NCI-H524 (cell line): ENCODE measurements around the gene CHST11.

Source experiments
- DNase-seq, 2 experiments: peaks; one replicate each; lab custom pipeline; 2025; lab: John Stamatoyannopoulos, UW

Gene CHST11

DNA sequence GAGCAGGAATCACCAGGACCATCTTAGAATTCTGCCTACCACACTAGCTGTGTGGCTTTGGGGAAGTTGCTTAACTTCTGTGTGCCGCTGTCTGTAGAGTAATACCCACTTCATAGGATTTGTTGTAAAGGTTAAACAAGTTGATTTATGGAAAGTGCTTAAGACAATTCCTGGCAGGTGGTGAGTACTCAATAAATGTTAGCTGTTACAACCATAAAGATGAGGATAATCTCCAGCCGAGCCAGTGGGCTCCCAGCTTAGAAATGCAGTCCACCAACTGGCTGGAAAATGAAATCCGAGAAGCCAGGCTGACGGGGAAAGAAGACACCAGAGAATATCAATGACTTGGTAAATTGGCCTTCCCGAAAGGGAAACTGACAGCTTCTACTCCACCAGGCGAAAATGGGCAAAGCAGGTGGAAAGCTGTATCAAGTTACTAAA, 173.5 kb downstream of the CHST11 start:
- peak; percentile 97 to 99 for DNase-seq

DNA sequence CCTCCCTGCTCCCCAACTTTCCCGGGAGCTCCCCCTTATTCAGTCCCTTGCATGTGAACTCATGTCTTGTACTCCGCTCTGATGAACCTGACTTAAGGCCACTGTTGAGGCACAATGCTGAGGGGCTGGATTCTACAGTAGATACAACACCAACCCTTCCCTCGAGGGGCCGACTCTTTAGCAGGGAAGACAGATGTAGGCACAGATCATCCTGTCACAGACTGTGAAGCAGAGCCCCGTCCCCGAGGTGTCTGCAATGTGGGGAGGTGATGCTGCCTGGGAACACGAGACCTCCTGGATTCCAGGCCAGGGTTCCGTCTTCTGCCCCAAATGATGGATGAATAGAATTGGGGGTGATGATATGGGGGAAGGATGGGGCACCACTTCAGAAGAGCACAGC, 175.1 kb downstream of the CHST11 start:
- DNase-seq = peak in 1 of 2 experiments; percentile 24

DNA sequence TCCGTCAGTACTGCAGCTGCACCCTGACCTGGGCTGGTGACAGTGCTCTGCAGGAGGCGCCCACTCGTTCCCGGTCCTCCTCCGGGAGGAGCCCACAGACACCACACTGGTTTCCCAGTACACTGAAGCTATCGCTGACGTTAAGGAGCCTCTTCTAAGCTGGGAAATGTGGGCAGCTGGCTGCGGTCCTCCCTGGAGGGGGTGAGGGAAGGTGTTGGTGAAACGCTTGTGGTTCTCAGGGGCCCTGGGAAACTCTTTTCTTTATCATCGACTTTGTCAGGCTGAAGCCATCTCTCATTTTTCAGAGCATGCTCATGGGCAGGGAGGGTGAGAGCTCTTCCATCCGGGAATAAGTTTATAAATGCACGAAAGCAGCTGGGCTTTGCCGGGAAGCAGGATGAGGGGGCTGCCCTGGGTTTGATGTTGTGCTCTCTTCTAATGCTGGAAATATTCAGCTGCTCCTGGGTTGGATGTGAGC, 176.0 kb downstream of the CHST11 start:
- peak in 1 of 2 experiments; percentile 19 for DNase-seq

DNA sequence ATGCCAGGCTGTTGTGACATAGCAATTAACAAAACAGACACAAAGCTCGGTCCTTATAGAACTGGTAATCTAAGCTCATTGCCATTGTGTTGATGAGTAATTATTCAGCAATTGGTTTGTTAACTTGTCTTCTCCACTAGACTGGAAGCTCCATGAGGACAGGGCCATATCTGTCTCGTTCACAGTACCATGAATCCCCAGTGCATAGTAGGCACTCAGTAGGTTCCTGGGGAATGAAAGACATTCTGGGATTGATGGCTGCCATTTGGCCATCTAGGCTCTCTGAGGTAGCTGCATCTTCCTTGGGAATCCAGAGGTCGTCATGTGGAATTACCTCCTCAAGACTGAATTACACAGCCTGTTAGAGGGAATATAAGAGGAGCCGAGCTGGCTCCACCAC, 177.3 kb downstream of the CHST11 start:
- DNase-seq = no peak

DNA sequence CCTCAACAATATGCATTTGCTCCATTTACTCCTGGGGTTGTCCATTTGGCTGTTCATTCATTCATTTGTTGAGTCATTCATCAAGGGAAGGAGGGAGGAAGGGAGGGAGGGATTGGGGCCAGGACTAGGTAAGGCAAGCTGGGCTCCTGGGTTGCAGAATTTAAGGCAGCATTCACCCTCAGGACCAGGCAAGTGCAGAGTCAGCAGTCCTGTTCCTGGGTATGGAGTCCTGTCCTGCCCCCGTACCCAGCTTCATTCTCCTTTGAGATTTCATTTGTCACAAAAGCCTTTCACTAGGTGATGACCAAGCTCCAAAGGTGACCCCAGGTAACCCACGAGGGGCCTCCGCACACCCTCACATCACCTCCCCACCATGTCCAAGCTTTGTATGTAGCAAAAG, 178.1 kb downstream of the CHST11 start:
- DNase-seq = no peak

DNA sequence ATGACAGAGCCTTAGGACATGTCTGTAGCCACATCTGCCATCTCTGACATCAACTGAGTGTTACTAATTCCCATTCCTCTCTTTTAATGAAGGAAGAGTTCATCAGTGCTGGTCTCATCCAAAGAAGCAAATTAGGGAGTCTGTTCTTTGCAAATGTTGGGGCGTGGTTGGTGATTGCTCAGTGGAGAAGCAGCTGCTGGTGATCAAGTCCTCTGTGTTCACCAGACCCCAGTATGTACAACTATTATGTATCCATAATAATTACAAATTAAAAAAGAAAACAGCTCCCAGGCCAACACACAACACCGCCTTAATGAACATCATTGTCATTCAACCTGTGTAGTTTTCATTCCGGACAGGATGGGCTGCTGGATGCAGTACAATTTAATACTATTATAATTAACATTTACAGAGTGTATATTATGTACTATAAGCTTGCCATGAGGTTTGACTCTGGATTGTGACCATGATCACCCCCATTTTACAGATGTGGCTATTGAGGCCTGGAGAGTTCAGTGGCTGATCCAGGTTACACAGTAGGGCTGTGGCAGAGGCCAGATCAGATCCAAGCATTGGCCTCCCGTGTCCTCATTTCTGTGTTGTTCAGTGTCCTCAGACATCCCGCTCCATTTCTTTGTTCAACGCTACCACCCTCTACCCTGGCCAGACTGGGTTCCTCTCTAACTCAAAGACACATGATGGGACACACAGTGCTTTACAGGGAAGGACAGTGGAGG, 179.0 kb downstream of the CHST11 start:
- DNase-seq = no peak

DNA sequence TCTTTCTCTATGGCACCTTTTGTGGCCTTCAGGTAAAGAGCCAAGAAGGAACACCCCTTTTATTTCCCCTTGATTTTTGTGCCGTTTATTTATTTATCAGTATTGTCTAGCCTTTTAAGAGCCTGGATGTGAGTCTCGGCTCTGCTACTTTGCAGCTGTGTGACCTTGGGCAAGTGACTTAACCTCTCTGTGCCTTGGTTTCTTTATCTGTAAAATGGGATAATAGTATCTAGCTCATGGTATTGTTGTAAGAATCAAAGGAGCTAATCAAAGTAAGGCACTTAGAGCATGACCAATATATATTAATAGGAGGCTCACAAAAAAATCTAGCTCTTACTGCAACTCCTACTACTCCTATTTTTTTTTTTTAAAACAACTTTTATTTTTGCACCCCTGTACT, 179.7 kb downstream of the CHST11 start:
- no peak for DNase-seq

DNA sequence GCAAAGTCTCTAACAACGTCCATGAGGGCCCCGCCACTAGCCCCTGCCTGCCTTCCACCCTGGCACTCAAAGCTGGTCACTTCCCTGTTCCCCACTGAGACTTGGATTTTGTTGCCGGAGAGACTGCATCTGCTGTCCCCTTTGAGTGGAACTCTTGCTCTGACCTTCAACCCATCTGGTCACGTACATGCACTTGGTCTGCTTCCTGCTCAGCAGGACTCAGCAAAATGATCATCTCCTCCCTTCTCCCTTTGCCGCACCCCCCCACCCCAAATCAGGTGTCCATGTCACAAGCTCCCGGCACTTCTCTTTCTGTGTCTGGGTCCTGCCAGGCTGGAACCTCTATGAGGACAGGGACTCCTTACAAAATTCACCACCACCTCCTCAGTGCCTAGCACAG, 180.9 kb downstream of the CHST11 start:
- no peak for DNase-seq

DNA sequence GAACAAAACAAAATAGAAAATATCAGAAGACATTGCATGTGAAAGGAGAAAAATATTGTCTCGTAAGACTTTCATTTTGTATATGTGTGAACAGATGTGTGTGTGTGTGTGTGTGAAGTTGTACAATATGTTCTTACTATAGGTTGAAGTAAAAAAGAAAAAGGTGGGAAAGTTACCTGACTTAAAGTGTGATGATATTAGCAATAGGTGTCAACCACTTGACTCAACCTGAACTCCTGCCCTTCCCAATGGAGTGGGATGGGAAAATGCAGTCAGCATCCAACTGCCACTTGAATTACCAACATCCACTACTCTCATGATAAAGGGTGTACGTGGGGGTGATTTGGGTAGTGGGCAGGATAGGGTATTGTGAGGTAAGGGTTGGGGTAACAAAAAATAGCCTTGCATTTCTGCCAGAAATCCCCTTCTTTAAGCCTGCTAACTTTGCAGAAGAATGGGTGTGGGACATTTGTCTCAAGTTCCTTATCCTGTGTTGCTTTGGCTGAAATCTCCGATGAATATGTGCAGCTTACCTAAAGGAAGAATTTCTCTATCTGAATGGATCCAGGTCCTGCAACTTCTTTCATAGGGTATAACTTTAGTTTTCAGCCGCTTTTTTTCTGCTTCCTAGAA, 181.6 kb downstream of the CHST11 start:
- DNase-seq = no peak

DNA sequence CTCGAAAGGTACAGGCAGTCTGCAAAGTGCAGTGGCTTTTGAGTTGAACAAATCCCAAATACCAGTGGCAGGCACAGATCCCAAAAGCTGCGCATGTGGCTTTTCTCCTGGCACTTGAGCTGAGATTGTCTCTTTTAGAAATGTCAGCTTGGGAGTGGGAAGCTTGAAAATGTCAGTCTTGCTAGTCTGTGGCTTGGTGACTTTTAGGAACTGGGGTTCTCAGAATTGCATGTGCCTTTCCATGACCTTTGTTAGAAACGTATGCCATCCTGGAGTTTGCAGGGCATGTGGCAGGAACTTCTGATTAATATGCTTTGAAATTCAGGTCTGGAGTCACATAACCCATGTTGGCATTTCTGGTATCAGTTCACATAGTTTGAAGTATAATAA, 182.1 kb downstream of the CHST11 start:
- DNase-seq = no peak

DNA sequence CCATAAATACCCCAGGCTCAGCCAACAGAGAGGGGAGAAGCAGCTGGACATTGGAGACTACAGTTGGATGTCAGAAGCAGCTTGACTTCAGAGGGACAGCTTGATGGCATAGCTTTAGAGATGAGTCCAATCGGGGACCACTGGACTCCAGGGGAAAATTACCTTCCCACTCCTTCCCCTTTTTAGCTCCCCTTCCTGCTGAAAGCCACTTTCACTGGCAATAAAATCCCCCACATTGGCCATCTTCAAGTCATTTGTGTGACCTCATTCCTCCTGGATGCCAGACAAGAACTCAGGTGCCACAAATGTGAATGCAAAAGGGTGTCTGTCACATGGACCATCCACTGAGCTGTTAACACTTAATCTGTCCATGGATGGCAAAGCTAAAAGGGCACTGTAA, 184.2 kb downstream of the CHST11 start:
- no peak for DNase-seq

DNA sequence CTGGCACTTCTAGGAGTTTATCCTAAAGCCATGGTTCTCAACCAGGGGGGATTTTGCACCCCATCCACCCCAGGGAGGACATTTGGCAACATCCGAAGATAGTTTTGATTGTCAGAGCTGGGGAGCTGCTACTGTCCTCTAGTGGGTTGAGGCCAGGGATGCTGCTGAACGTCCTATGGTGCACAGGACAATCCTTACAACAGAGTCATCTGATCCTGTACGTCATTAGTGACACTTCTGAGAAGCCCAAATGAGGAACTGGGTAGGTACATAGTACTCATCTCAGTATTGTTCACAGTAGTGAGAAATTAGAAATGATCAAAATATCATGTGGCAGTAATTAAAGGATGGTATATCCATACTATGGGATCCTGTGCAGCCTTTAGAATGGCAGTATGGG, 185.1 kb downstream of the CHST11 start:
- no peak for DNase-seq

DNA sequence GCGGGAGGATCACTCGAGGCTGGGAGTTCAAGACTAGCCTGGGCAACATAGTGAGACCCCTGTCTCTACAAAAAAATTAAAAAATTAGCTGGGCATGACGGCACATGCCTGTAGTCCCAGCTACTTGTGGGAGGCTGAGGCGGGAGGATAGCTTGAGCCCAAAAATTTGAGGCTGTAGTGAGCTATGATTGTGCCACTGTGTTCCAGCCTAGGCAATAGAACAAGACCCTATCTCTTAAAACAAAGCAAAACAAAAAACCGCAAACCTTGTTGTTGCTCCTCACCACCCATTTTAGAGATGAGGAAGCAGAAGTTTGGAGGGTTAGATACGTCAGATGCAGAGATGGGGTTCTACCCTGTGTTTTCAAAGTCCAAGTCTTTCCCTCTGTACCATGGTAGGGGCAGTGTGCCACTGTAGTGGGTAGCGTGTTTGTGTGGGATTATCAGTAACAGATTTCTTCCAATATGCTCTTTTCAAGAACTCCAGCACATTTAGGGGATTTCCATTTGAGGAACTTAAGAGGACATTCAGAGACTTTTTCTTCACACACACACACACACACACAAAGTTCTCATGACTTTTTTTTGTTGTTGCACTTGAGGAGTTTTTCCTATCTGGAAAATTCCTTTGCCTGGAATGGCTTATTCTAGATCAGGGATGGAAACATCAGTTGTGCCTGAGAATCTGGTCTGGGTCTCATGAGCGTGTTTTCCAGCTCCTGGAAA, 186.5 kb downstream of the CHST11 start:
- DNase-seq = no peak

DNA sequence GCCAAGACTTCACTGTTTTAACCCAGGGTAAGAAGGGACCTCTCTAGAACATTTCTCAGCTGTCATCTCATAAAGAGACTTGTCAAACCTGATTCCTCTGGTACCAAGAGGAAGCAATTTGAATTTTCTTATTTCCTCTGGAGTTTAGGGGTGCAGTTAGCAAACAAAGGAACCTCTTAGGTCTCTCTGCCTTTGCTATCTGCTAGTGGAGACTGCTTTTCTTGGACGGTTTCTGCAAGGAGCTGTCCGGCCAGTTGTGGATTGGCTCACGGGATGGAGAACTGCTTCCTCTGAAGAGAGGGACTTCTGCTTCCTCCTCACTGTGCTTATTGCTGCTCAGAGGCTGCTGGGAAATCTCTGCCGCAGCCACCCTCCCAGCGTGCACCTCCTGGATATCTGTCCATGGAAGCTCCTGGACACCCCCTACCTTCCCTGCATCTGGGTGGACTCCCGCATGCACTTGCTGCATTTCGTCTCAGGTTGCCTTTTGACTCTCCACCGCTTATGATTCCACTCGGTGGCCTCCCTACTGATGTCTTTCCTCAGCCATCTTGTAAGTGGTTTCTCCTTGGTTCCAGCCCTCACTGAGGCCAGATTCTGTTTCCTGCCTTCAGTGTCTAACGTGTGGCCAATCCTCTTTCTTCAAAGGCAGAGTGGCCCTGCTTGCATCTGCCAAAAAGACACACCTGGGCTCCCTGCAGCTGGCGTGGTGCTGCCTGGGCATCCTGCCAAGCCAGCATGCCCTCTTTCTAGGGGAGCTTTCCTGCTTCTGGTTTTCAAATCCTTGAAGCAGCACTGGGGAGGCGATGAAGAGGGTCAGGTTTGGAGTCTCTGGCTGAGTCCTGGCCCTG, 187.3 kb downstream of the CHST11 start:
- peak; percentile 53 to 84 for DNase-seq

DNA sequence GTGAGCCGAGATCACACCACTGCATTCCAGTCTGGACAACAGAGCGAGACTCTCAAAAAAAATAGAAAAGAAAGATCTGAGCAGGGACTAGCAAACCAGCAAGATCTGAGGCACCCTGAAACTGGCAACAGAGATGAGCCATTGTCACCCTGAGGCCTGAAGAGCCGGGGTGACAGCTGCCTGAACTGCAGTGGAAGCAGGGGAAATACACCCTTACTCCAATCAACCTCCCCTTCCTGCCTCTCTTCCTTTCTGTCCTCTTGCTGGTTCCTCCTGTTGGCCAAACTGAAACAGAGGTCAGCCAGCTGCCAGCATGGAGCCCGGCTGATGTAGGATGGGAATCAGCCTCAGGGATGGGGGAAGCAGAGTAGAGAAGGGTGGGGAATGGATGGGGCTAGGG, 192.0 kb downstream of the CHST11 start:
- DNase-seq = no peak

DNA sequence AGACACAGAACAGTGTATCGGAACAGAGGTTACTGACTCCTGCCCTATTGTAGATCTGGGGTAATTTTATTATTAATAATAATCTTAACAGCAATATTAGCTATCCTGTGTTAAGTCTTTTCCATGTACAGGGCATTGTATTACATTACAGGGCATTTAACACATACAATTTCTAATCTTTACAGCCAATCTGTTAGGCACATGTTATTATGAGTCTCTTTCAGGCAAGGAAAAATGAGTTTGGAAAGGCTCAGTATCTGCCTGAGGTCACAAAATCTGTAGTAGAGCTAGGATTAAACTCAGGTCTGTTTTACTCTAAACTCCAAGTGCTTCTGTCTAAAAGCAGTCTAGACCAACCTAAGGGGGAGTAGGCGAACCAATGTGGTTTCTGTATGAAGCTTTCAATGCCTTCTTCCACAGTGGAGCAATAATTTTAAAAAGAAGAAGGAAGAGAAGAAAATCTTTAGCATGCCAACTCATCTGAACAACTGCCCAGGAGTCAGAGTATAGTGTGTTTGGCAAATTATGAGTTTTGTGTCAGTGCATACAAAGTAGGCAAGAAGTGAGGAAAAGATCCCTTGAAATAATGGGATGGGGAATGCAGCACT, 192.6 kb downstream of the CHST11 start:
- DNase-seq = no peak

DNA sequence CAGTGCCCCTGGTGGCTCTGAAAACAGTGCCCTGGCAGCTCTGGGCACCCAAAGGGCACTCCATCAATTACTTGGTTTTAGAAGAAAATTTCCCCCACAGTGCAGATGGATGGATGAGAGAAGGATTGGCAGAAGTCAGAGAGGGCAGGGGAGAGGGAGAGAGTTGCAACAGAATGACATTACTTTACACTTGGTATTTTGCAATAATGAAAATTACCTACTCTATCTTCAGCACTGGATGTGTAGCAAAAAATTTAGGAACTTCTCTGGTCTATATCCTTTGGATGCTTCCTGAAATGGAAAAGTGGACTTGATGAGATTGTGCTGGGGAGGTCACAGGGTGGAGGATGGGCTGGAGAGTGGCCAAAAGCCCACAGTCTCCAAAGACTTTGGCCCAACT, 193.2 kb downstream of the CHST11 start:
- no peak for DNase-seq

DNA sequence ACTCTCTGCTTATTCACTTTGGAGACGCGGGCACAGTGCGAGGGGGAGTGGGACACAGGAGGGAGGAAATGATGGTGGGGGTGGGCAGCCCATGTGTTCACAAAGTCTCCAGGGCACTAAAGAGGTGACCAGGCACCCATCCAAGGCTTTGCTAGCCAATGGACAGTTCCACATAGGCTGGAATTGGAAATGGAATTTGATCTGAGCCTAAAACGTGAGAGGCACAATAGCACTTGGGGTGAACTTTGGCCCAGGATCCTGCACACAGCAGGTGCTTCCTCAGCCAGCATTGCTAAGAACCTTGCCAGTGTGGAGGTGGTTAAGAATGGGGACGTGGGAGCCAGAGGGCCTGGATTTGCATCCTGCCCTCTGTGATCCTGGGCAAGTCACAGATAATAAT, 193.8 kb downstream of the CHST11 start:
- DNase-seq = no peak

DNA sequence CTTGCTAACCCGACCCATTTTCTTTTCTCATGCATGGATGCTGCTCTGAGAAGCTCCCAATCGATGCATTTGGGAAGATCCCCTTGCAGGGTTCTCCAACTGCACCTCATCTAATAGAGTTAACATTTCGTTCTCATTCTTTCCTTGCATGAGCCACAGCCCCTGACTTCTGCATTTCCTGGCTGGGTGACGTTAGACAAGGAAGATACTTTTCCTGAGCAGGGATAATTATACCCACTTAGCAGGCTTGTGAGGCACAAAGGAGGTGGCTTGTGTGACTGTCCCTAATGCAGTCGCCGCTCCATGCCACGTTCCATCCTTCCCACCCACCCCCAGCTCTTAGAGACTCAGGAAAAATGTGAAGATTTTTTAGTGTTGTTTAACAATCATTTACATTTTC, 195.1 kb downstream of the CHST11 start:
- DNase-seq = no peak

DNA sequence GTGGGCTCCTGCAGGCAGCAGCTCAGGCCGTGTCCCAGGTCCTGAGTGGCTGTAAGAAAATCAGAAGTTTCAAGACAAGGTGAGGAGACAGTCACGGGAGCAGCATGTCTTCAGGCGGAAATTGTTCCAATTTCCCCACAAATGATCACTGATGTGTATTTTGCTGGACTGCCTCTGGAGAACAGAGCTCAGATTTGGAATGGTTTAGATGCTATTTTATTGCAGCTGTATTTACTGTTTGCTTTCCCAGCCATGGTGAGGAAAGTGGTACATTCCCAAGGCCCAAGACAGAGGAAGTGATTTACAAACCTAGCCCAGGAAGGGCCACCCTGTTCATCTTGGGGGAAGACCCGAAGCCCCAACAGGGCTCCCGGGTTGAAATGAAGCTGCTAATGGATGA, 195.6 kb downstream of the CHST11 start:
- no peak for DNase-seq

DNA sequence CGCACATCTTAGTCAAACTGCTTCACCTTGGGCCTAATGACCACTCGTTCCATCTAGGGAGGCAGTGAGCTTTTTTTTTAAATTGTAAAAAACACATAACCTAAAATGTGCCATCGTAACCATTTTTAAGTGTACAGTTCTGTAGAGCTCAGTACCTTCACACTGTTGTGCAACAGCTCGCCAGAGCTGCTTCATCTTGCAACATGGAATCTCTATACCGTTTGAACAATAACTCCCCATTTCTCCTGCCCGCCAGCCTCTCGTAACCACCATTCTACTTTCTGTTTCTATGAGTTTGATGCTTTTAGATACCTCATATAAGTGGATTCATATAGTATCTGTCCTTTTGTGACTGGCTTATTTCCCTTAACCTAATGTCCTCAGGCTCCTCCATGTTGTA, 196.2 kb downstream of the CHST11 start:
- no peak for DNase-seq
